HepG2 (cell line): ENCODE measurements around the gene GPR62. TPM values are rescaled to one million over a fixed set of nuclear protein-coding genes. Genes with fewer than 3 reads are reported as not detected.
A peak's percentile ranks its signal among the peaks of the same experiment; 100 is the strongest.

Experiments
- DNMT1 ChIP-seq: sonication (generic); formaldehyde crosslinking; IDR thresholded peaks from 2 replicates; pipeline ENCODE4 v1.5.1; 2020; ENCODE audit warnings: mild to moderate bottlenecking, missing genetic modification reagents
- EED ChIP-seq: sonication (generic); formaldehyde crosslinking; IDR thresholded peaks from 2 replicates; pipeline ENCODE4 v1.5.0; 2020; ENCODE audit warnings: mild to moderate bottlenecking, missing genetic modification reagents
- ELF1 ChIP-seq: sonication (generic); formaldehyde crosslinking; IDR thresholded peaks from 2 replicates; pipeline ENCODE4 v1.4.0; 2020; ENCODE audit warnings: missing genetic modification reagents
- GRHL1 ChIP-seq: sonication (generic); formaldehyde crosslinking; conservative IDR thresholded peaks from 2 replicates; pipeline ENCODE4 v1.8.0; 2022; ENCODE audit warnings: missing genetic modification reagents
- ISX ChIP-seq: sonication (generic); formaldehyde crosslinking; conservative IDR thresholded peaks from 2 replicates; pipeline ENCODE4 v1.5.0; 2020; ENCODE audit warnings: missing genetic modification reagents
- MTA3 ChIP-seq: sonication (generic); formaldehyde crosslinking; IDR thresholded peaks from 2 replicates; pipeline ENCODE4 v1.4.0; 2020; ENCODE audit warnings: missing genetic modification reagents
- NR2C2 ChIP-seq: sonication (generic); formaldehyde crosslinking; IDR thresholded peaks from 2 replicates; pipeline ENCODE4 v1.4.0; 2020; ENCODE audit warnings: missing genetic modification reagents, mild to moderate bottlenecking, moderate library complexity, borderline replicate concordance
- RXRA ChIP-seq: sonication (generic); formaldehyde crosslinking; IDR thresholded peaks from 2 replicates; pipeline ENCODE4 v1.5.1; 2020; ENCODE audit warnings: missing genetic modification reagents
- TBL1XR1 ChIP-seq: fragments of 150-350 bp; IDR thresholded peaks from 2 replicates; pipeline ENCODE4 v1.6.1; 2014; ENCODE audit warnings: borderline replicate concordance, low read length; ENCODE audit not compliant: partially characterized antibody
- TEAD2 ChIP-seq: sonication (generic); formaldehyde crosslinking; IDR thresholded peaks from 2 replicates; pipeline ENCODE4 v1.9.0; 2021; ENCODE audit warnings: missing genetic modification reagents
- ZFP36L1 ChIP-seq: sonication (generic); formaldehyde crosslinking; IDR thresholded peaks from 2 replicates; pipeline ENCODE4 v1.8.0; 2022; ENCODE audit warnings: mild to moderate bottlenecking, missing genetic modification reagents, moderate library complexity
- ZFP91 ChIP-seq: sonication (generic); formaldehyde crosslinking; IDR thresholded peaks from 2 replicates; pipeline ENCODE4 v1.9.0; 2022; ENCODE audit warnings: missing genetic modification reagents, mild to moderate bottlenecking, borderline replicate concordance
- ZNF30 ChIP-seq: sonication (generic); formaldehyde crosslinking; IDR thresholded peaks from 2 replicates; pipeline ENCODE4 v1.5.0; 2020; ENCODE audit warnings: mild to moderate bottlenecking, missing genetic modification reagents
- ZNF333 ChIP-seq: sonication (generic); formaldehyde crosslinking; IDR thresholded peaks from 2 replicates; pipeline ENCODE4 v1.4.0; 2020; ENCODE audit warnings: mild to moderate bottlenecking, missing genetic modification reagents, borderline replicate concordance
- ZNF354B ChIP-seq: sonication (generic); formaldehyde crosslinking; IDR thresholded peaks from 2 replicates; pipeline ENCODE4 v1.8.0; 2022; ENCODE audit warnings: mild to moderate bottlenecking, missing genetic modification reagents
- ZNF383 ChIP-seq: sonication (generic); formaldehyde crosslinking; IDR thresholded peaks from 2 replicates; pipeline ENCODE4 v1.4.0; 2020; ENCODE audit warnings: missing genetic modification reagents, mild to moderate bottlenecking, borderline replicate concordance
- ZNF558 ChIP-seq: sonication (generic); formaldehyde crosslinking; IDR thresholded peaks from 2 replicates; pipeline ENCODE4 v1.9.0; 2022; ENCODE audit warnings: mild to moderate bottlenecking, missing genetic modification reagents, borderline replicate concordance
- ZNF572 ChIP-seq: sonication (generic); formaldehyde crosslinking; IDR thresholded peaks from 2 replicates; pipeline ENCODE4 v1.5.1; 2020; ENCODE audit warnings: mild to moderate bottlenecking, missing genetic modification reagents
- polyA plus RNA-seq, 8 experiments: library from polyadenylated mRNA; depleted of rRNA in 3 of 8; stranded (reverse) in 7 of 8; unstranded in 1 of 8; fragments of >200 nt; fragmentation: Illumina TruSeq in 4 of 8; extraction: Trizol in 4 of 8; gene quantifications; 2 replicates each; pipeline versions ENCODE4 v1.2.1 to v1.2.3, GENCODE V29; 2011 to 2016; ENCODE audit warnings: low read depth in 4 of 8, missing spikeins in 1 of 8, mixed read lengths in 1 of 8; ENCODE audit not compliant: insufficient read depth in 1 of 8
- total RNA-seq, 5 experiments: library from RNA; depleted of rRNA; stranded (reverse); fragments of >200 nt; fragmentation: Illumina TruSeq; extraction: Trizol; gene quantifications; 2 replicates each; pipeline ENCODE4 v1.2.3, GENCODE V29; 2016; ENCODE audit warnings: low read depth in 1 of 5
- TF ChIP-seq, protein P1 (sequence below): sonication (generic); formaldehyde crosslinking; IDR thresholded peaks from 2 replicates; pipeline ENCODE4 v1.5.1; 2020; ENCODE audit warnings: missing genetic modification reagents, mild to moderate bottlenecking, borderline replicate concordance
- TF ChIP-seq, protein P2 (sequence below): sonication (generic); formaldehyde crosslinking; IDR thresholded peaks from 2 replicates; pipeline ENCODE4 v1.8.1; 2023; ENCODE audit warnings: mild to moderate bottlenecking, inconsistent platforms, moderate library complexity, missing genetic modification reagents, borderline replicate concordance
- TF ChIP-seq, protein P3 (sequence below): sonication (generic); formaldehyde crosslinking; IDR thresholded peaks from 2 replicates; pipeline ENCODE4 v1.8.0; 2022; ENCODE audit warnings: missing genetic modification reagents, low read depth, mild to moderate bottlenecking, borderline replicate concordance

Gene GPR62
- total and polyA plus RNA-seq, 2 of the 13 experiments (the other 11 are each of a cell fraction or from before 2014, with no cell fraction given), result not detected

DNA sequence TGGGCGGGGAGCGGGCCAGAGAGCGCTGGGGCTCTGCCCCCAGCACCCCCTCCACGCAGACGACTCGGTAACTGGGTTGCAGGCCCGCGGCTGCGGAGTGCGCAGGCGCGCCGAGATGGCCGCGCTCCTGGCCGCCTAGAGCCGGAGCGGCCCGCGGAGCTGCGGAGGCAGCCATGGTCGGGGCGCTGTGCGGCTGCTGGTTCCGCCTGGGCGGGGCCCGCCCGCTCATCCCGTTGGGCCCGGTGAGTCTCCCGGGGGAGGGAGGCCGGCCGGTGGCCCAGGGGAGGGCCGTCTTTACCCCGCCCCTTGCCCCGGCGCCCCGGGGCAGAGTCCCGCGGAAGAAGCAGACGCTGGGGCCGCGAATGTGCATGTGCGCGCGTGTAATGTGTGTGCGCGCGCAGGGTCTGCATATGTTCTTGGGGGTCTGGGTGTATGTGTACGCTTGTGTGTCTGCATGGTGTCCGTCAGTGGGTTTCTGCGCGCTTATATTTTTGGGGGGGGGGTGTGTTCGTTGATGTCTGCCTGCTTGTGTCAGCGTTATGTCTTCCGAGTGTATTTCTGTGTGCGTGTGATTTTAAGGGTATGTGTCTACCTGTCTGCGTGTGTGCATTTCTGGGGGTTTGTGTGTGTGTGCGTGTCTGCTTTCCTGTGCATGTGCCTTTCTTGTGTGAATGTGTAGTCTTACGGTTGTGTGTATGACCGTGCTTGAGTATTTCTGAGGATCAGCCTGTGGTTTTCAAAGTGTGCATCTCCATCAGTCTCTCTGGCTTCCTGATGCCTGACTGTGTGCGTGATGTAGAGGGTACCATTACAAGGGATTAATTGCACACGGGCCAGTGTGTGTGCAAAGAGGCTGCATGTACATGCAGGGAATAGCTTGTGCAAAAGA, 20.0 kb downstream of the GPR62 start, which contains the start of gene ABHD14A (continued):
- no peak for TF ChIP-seq GRHL1 (CRISPR knock-in tag)
- TF ChIP-seq ELF1 (CRISPR knock-in tag), result no peak; the same call in 1 of the 2 replicates
- 0 out of 2 replicates have a peak, but pooled peaks have one; percentile 75 for TF ChIP-seq DNMT1 (CRISPR knock-in tag)
- TF ChIP-seq MTA3, result no peak
- TF ChIP-seq ZFP91 (CRISPR knock-in tag), result no peak
- no peak for TF ChIP-seq ZNF354B
- no peak; the same call in 1 of the 2 replicates for TF ChIP-seq NR2C2 (CRISPR knock-in tag)
- TF ChIP-seq ZNF572 (CRISPR knock-in tag), result no peak
- TF ChIP-seq ZNF30 (CRISPR knock-in tag), result no peak
- TF ChIP-seq, protein P1, sequence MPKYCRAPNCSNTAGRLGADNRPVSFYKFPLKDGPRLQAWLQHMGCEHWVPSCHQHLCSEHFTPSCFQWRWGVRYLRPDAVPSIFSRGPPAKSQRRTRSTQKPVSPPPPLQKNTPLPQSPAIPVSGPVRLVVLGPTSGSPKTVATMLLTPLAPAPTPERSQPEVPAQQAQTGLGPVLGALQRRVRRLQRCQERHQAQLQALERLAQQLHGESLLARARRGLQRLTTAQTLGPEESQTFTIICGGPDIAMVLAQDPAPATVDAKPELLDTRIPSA (CRISPR knock-in tag), result no peak
- TF ChIP-seq ZFP36L1 (CRISPR knock-in tag), result no peak
- TF ChIP-seq, protein P2, sequence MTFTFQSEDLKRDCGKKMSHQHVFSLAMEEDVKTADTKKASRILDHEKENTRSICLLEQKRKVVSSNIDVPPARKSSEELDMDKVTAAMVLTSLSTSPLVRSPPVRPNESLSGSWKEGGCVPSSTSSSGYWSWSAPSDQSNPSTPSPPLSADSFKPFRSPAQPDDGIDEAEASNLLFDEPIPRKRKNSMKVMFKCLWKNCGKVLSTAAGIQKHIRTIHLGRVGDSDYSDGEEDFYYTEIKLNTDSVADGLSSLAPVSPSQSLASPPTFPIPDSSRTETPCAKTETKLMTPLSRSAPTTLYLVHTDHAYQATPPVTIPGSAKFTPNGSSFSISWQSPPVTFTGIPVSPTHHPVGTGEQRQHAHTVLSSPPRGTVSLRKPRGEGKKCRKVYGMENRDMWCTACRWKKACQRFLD (CRISPR knock-in tag), result no peak
- TF ChIP-seq TBL1XR1, result no peak
- TF ChIP-seq, protein P3, sequence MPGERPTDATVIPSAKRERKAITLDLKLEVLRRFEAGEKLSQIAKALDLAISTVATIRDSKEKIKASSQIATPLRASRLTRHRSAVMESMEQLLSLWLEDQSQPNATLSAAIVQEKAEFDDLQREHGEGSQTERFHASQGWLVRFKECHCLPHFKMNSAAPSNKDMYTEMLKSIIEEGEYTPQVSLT (CRISPR knock-in tag), result no peak
- no peak for TF ChIP-seq ZNF333 (CRISPR knock-in tag)
- no peak for TF ChIP-seq EED (CRISPR knock-in tag)
- no peak for TF ChIP-seq ZNF383
- no peak for TF ChIP-seq RXRA (CRISPR knock-in tag)
- TF ChIP-seq TEAD2 (CRISPR knock-in tag), result no peak
- TF ChIP-seq ISX (CRISPR knock-in tag), result no peak
- no peak; the same call in 1 of the 2 replicates for TF ChIP-seq ZNF558 (CRISPR knock-in tag)
